PC-9 (cell line): ENCODE results near the gene DEFB129. TPM values are rescaled to one million over a fixed set of nuclear protein-coding genes. Genes with fewer than 3 reads are reported as not detected.

Source experiments
- BruUV-seq: library from RNA; stranded (reverse); fragments of 400-500 nt; replicated peaks from 2 replicates; lab custom pipeline; 2021; lab: Mats Ljungman, UMichigan
- CTCF ChIA-PET: fragments of 300-600 bp; sonication (Branson Sonifier 250); formaldehyde crosslinking; loops from one replicate; lab custom pipeline; 2022; ENCODE audit warnings: antibody characterized with exemption; lab: Charles Lee
- POLR2A ChIA-PET: fragments of 300-600 bp; sonication (Branson Sonifier 250); formaldehyde crosslinking; loops from one replicate; lab custom pipeline; 2022; ENCODE audit warnings: antibody characterized with exemption; ENCODE audit not compliant: unreplicated experiment; lab: Charles Lee
- DNase-seq, 2 experiments: peaks; one replicate each; pipeline versions ENCODE4 v3.0.0 to v3.0.0-alpha.2; 2015 to 2022; ENCODE audit warnings: mixed read lengths in 1 of 2
- H2AFZ ChIP-seq: fragments of 200-600 bp; sonication (generic); 2 replicates; pipeline ENCODE4 v1.8.1; 2017; ENCODE audit warnings: antibody characterized with exemption
- H3F3A ChIP-seq: fragments of 200-600 bp; sonication (generic); 2 replicates; pipeline ENCODE4 v1.8.1; 2017; ENCODE audit warnings: antibody characterized with exemption, mild to moderate bottlenecking, low read depth; ENCODE audit not compliant: insufficient read depth
- H3K27ac ChIP-seq: fragments of 200-600 bp; sonication (generic); 2 replicates; pipeline ENCODE4 v1.6.1; 2016; ENCODE audit warnings: mixed run types
- H3K27me3 ChIP-seq: fragments of 200-600 bp; sonication (generic); 2 replicates; pipeline ENCODE4 v1.6.1; 2016; ENCODE audit warnings: low read depth, mixed run types; ENCODE audit not compliant: insufficient read depth
- H3K36me3 ChIP-seq: fragments of 200-600 bp; sonication (generic); 2 replicates; pipeline ENCODE4 v1.6.1; 2016; ENCODE audit warnings: low read depth, mixed run types
- H3K4me1 ChIP-seq: fragments of 200-600 bp; sonication (generic); replicated peaks from 2 replicates; pipeline ENCODE4 v1.6.1; 2016; ENCODE audit warnings: mixed run types; ENCODE audit not compliant: insufficient read depth
- H3K4me2 ChIP-seq: fragments of 200-600 bp; sonication (generic); 2 replicates; pipeline ENCODE4 v1.6.1; 2017; ENCODE audit warnings: mixed run types
- H3K4me3 ChIP-seq: fragments of 200-600 bp; sonication (generic); 2 replicates; pipeline ENCODE4 v1.6.1; 2016; ENCODE audit warnings: mixed run types
- H3K79me2 ChIP-seq: fragments of 200-600 bp; sonication (generic); 2 replicates; pipeline ENCODE4 v1.6.1; 2017; ENCODE audit warnings: low read depth, mixed run types
- H3K9me2 ChIP-seq: fragments of 200-600 bp; sonication (generic); 2 replicates; pipeline ENCODE4 v1.8.1; 2017; ENCODE audit warnings: mild to moderate bottlenecking; ENCODE audit not compliant: insufficient read depth
- H3K9me3 ChIP-seq: fragments of 200-600 bp; sonication (generic); 2 replicates; pipeline ENCODE4 v1.8.1; 2016; ENCODE audit warnings: low read depth; ENCODE audit not compliant: insufficient read depth
- H4K20me1 ChIP-seq: fragments of 200-600 bp; sonication (generic); 2 replicates; pipeline ENCODE4 v1.8.1; 2017; ENCODE audit not compliant: insufficient read depth
- EZH2 ChIP-seq: fragments of 200-600 bp; sonication (generic); IDR thresholded peaks from 2 replicates; pipeline ENCODE4 v1.8.0; 2017; ENCODE audit warnings: antibody characterized with exemption, low read depth
- intact Hi-C: fragments of 100-400 bp; cut with micrococcal nuclease; formaldehyde crosslinking; loops from one replicate; pipeline ENCODE4 v1.10.0; 2022; ENCODE audit not compliant: unreplicated experiment
- total RNA-seq: library from RNA; stranded (reverse); gene quantifications from 2 replicates; pipeline ENCODE4 v1.2.3, GENCODE V29; 2021
- TF ChIP-seq, protein P1 (sequence below): fragments of 200-600 bp; sonication (generic); conservative IDR thresholded peaks from 2 replicates; pipeline ENCODE4 v1.6.1; 2017; ENCODE audit warnings: mixed run types, antibody characterized with exemption, mild to moderate bottlenecking, moderate library complexity

DEFB129 gene
- total RNA-seq, 1 experiment from 2014 or later: not detected

DNA sequence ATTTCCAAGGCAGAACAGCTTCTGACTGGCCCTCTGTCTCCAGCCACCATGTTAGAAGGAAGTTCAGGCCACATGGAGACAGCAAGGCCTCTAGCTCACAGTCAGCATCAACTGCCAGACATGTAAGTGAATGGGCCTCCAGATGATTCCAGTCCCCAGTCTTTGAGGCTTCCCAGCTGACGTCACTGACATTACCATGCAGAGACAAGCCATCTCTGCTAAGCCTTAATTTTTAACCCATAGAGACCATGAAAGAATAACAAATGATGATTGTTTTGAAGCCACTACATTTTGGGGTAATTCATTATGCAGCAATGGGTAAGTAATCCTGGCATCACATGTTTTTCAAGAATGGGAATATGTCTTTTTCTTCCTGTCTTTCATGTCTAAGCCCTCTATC lies 11.3 kb upstream of the DEFB129 start:
- CTCF ChIA-PET: no interaction called here
- no TSS peak for BruUV-seq

DNA sequence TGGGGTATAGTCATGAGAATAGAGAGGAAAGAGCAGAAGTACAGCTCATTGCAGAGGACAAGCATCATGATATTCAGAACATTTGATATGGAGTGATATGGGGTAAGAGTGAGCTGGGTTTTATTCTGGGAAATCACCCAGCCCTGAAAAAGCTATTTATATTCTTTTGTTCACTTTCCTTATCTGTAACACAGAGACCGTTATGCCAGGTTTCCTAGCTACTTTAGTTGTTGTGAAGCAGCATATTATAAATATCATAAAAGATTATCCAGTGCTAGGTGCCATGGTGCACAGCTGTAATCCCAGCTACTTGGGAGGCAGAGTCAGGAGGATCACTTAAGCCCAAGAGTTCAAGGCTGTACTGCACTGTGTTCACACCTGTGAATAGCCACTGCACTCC lies 9.8 kb upstream of the DEFB129 start:
- POLR2A ChIA-PET: no interaction called here
- H4K20me1 ChIP-seq: no peaks in the 10 kb centered on the region
- no peaks in the 10 kb centered on the region for H3K36me3 ChIP-seq
- H3K9me2 ChIP-seq: no peaks in the 10 kb centered on the region
- no peaks in the 10 kb centered on the region for H3K79me2 ChIP-seq
- H3K4me2 ChIP-seq: no peak overlapping the region
- no peaks in the 10 kb centered on the region for H3K4me1 ChIP-seq
- H3K9me3 ChIP-seq: no peaks in the 10 kb centered on the region
- CTCF ChIA-PET: no interaction called here
- H3K27me3 ChIP-seq: peaks cover 26% of the 10 kb centered on the region
- H2AFZ ChIP-seq: no peak overlapping the region
- DNase-seq: no peak
- intact Hi-C loops: no loop called here
- TF ChIP-seq EZH2: no peak
- TF ChIP-seq, protein P1, sequence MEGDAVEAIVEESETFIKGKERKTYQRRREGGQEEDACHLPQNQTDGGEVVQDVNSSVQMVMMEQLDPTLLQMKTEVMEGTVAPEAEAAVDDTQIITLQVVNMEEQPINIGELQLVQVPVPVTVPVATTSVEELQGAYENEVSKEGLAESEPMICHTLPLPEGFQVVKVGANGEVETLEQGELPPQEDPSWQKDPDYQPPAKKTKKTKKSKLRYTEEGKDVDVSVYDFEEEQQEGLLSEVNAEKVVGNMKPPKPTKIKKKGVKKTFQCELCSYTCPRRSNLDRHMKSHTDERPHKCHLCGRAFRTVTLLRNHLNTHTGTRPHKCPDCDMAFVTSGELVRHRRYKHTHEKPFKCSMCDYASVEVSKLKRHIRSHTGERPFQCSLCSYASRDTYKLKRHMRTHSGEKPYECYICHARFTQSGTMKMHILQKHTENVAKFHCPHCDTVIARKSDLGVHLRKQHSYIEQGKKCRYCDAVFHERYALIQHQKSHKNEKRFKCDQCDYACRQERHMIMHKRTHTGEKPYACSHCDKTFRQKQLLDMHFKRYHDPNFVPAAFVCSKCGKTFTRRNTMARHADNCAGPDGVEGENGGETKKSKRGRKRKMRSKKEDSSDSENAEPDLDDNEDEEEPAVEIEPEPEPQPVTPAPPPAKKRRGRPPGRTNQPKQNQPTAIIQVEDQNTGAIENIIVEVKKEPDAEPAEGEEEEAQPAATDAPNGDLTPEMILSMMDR: no peak
- H3K27ac ChIP-seq: no peak overlapping the region
- H3F3A ChIP-seq: no peaks in the 10 kb centered on the region
- H3K4me3 ChIP-seq: no peak overlapping the region
- BruUV-seq: no TSS peak

More for the DNA sequence above, 11.3 kb upstream of the DEFB129 start:
- H3K4me1 ChIP-seq: no peaks in the 10 kb centered on the region
- H3K4me3 ChIP-seq: no peak overlapping the region
- no peaks in the 10 kb centered on the region for H3K36me3 ChIP-seq
- DNase-seq: no peak
- peaks cover 40% of the 10 kb centered on the region for H3K27me3 ChIP-seq
- no peaks in the 10 kb centered on the region for H3K9me3 ChIP-seq
- H3K27ac ChIP-seq: no peak overlapping the region
- H3K9me2 ChIP-seq: no peaks in the 10 kb centered on the region
- no peaks in the 10 kb centered on the region for H4K20me1 ChIP-seq
- H2AFZ ChIP-seq: no peak overlapping the region
- POLR2A ChIA-PET: no interaction called here
- TF ChIP-seq, protein P1: no peak
- TF ChIP-seq EZH2: no peak
- no peak overlapping the region for H3K4me2 ChIP-seq
- intact Hi-C loops: no loop called here
- H3F3A ChIP-seq: no peaks in the 10 kb centered on the region
- no peaks in the 10 kb centered on the region for H3K79me2 ChIP-seq

DNA sequence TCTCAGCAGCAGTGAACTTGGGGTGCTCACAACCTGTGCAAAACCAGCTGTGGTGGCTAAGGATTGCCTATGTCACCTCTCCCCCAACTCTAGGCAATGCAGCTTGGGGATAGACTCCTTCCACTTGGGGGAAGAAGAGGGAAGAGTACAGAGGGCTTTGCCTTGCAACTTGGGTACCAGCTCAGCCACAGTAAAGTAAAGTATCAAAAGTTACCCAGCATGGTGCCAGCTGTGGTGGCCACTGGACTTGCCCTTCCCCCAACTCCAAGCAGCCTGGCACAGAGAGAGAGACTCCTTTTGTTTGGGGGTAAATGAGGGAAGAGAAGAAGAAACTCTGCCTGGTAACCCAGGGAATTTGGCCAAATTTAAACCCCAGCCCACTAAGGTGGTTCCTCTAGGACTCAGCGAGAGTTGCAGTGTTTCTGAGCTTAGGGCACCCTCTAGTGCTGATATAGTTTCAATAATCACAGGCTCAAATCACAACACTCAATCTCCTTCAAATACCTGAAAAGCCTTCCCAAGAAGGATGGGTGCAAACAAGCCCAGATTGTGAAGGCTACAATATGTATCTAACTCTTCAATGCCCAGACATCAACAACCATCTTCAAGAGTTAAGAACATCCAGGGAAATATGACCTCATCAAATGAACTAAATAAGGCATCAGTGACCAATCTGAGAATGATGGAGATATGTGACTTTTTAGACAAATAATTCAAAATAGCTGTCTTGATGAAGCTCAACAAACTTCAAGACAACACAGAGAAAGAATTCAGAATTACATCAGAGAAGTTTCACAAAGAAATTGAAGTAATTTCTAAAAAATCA lies 7.6 kb upstream of the DEFB129 start:
- Histone ChIP-seq H3K4me2 (no peak overlapping the region), H3K9me2 (no peaks in the 10 kb centered on the region), H3K79me2 (no peaks in the 10 kb centered on the region), H3F3A (no peaks in the 10 kb centered on the region), H3K4me1 (no peaks in the 10 kb centered on the region), H3K9me3 (no peaks in the 10 kb centered on the region), H3K4me3 (no peak overlapping the region), H3K36me3 (no peaks in the 10 kb centered on the region), H2AFZ (no peak overlapping the region), H3K27me3 (peaks cover 11% of the 10 kb centered on the region; the same call in 1 of the 2 replicates), H4K20me1 (no peaks in the 10 kb centered on the region), H3K27ac (no peak overlapping the region)
- TF ChIP-seq, protein P1: peak; percentile 54; the same call in 1 of the 2 replicates
- TF ChIP-seq EZH2: no peak
- CTCF ChIA-PET: interaction anchor here (0.8 kb wide), 1 partner anchor 44 kb away, joined by 3 read pairs; no protein-coding TSS in a partner anchor
- BruUV-seq: no TSS peak
- POLR2A ChIA-PET: no interaction called here
- DNase-seq: no peak
- intact Hi-C loops: no loop called here
